AG09319 (cell line): ENCODE data around the gene MTHFR.

ENCODE experiments used
- DNase-seq: peaks from one replicate; pipeline ENCODE4 v3.0.0-alpha.2; 2010; ENCODE audit warnings: low read depth; ENCODE audit errors: extremely low read depth
- TF ChIP-seq, protein P1 (sequence below): IDR thresholded peaks from 2 replicates; pipeline ENCODE4 v1.5.1; 2011; ENCODE audit warnings: low read depth, mild to moderate bottlenecking, inconsistent platforms, low read length, moderate library complexity

MTHFR gene

GRCh38 chr1:11845641-11846335 is 40.0 kb upstream of the MTHFR start:
- TF ChIP-seq, protein P1, sequence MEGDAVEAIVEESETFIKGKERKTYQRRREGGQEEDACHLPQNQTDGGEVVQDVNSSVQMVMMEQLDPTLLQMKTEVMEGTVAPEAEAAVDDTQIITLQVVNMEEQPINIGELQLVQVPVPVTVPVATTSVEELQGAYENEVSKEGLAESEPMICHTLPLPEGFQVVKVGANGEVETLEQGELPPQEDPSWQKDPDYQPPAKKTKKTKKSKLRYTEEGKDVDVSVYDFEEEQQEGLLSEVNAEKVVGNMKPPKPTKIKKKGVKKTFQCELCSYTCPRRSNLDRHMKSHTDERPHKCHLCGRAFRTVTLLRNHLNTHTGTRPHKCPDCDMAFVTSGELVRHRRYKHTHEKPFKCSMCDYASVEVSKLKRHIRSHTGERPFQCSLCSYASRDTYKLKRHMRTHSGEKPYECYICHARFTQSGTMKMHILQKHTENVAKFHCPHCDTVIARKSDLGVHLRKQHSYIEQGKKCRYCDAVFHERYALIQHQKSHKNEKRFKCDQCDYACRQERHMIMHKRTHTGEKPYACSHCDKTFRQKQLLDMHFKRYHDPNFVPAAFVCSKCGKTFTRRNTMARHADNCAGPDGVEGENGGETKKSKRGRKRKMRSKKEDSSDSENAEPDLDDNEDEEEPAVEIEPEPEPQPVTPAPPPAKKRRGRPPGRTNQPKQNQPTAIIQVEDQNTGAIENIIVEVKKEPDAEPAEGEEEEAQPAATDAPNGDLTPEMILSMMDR, result no peak
- DNase-seq, result no peak

GRCh38 chr1:11842154-11843041 is 36.6 kb upstream of the MTHFR start:
- TF ChIP-seq, protein P1, result no peak
- DNase-seq, result no peak

GRCh38 chr1:11841245-11842153 is 35.7 kb upstream of the MTHFR start:
- DNase-seq, result no peak
- TF ChIP-seq, protein P1, result no peak

DNA sequence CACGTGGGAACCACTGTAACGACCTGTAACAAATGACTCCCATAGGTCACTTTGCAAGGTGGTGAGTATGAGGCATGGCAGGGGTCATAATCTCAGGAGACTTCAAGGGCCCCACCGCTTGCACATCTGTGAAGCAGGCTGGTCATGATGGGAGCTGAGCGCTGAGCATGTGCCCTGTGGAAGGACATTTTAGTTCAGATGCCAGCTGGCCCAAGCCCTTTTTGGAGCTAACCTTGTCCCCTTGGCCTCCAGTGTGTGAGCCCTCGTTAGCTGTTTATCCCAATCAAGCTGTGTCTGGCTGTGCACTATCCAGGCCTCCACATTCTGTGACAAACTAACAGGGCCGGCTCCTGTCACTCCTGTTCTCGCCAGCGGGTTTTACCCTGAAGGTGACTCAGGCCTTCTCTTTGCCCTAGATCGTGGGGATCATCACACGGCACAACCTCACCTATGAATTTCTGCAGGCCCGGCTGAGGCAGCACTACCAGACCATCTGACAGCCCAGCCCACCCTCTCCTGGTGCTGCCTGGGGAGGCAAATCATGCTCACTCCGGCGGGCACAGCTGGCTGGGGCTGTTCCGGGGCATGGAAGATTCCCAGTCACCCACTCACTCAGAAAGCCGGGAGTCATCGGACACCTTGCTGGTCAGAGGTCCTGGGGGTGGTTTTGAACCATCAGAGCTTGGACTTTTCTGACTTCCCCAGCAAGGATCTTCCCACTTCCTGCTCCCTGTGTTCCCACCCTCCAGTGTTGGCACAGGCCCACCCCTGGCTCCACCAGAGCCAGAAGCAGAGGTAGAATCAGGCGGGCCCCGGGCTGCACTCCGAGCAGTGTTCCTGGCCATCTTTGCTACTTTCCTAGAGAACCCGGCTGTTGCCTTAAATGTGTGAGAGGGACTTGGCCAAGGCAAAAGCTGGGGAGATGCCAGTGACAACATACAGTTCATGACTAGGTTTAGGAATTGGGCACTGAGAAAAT is 34.3 kb upstream of the MTHFR start:
- TF ChIP-seq, protein P1, result no peak
- DNase-seq, result no peak

GRCh38 chr1:11838349-11839272 is 32.8 kb upstream of the MTHFR start:
- DNase-seq, result no peak
- TF ChIP-seq, protein P1, result peak; percentile 100
